Mesodermal cell (in vitro differentiated cells): ENCODE results near the gene BST1.

Experiments used
- H3K27ac ChIP-seq: 2 replicates; pipeline ENCODE4 v1.7.0; 2013; ENCODE audit warnings: mild to moderate bottlenecking, low read depth, low read length, moderate library complexity; ENCODE audit not compliant: severe bottlenecking
- H3K36me3 ChIP-seq: 2 replicates; pipeline ENCODE4 v1.7.1; 2013; ENCODE audit warnings: mild to moderate bottlenecking, low read length, moderate library complexity; ENCODE audit not compliant: control insufficient read depth, insufficient read depth
- H3K4me1 ChIP-seq: one replicate; pipeline ENCODE4 v1.7.1; 2013; ENCODE audit warnings: mild to moderate bottlenecking, low read length; ENCODE audit not compliant: insufficient read depth, control insufficient read depth, poor library complexity, severe bottlenecking
- H3K4me3 ChIP-seq: 2 replicates; pipeline ENCODE4 v1.7.0; 2013; ENCODE audit warnings: low read length, control low read depth, mild to moderate bottlenecking; ENCODE audit not compliant: insufficient read depth, poor library complexity, severe bottlenecking; ENCODE audit errors: extremely low read depth
- H3K9me3 ChIP-seq: 2 replicates; pipeline ENCODE4 v1.7.1; 2013; ENCODE audit warnings: mild to moderate bottlenecking, low read length, moderate library complexity; ENCODE audit not compliant: control insufficient read depth
- WGBS, 2 experiments: methylation state at CpG; one replicate each; pipeline ENCODE4 v1.1.5; 2013; ENCODE audit warnings: missing lambda C conversion rate in 2 of 2; ENCODE audit not compliant: insufficient coverage in 2 of 2; 5-methylcytosine and 5-hydroxymethylcytosine counted together

BST1 gene

DNA sequence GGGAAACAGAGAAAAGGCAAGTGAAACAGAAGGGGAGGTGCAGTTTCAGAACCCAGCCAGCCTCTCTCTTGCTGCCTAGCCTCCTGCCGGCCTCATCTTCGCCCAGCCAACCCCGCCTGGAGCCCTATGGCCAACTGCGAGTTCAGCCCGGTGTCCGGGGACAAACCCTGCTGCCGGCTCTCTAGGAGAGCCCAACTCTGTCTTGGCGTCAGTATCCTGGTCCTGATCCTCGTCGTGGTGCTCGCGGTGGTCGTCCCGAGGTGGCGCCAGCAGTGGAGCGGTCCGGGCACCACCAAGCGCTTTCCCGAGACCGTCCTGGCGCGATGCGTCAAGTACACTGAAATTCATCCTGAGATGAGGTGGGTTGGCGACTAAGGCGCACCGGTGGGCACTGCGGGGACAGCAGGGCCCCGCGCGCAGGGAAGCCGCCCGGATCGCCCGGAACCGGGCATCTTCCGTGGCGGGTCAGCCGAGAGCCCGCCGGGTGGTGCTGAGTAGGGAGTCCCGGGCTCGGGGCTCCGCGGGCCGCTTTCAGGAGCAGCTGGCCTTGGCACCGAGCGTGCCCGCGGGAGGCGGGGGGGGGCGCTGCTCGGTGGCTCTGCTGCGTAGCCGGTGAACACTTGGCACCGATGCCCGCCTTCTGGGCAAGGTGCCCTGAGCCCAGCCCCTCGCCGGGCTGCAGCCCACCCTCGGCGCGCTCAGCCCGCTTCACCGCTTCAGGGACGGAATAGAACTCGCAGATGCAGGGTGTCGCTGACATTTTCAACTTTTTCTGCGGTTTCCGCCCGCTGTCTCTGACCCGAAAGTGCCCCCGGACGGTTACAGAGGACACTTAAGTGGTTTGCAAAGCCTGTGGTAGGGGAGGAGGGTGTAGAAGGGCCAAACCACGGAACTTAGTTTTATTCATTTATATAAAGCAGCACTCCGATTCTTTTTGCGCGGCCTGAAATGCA, 75.7 kb downstream of the BST1 start, which contains the start of gene CD38:
Gene CD38 (plus strand): TSS at position 40 of the 953 bp plus-strand sequence. CDS start 87 bp downstream, at position 127.
- Histone ChIP-seq H3K4me3 (peak within 1 kb of the TSS; percentile 41), H3K9me3 (no peaks in the 10 kb centered on the region), H3K4me1 (peaks cover 5% of the 10 kb centered on the region), H3K27ac (no peak within 1 kb of the TSS), H3K36me3 (no peaks in the 10 kb centered on the region)
- 1 to 2% methylated on average over 48 to 66 of the region's 76 CpGs for WGBS, 2 experiments

DNA sequence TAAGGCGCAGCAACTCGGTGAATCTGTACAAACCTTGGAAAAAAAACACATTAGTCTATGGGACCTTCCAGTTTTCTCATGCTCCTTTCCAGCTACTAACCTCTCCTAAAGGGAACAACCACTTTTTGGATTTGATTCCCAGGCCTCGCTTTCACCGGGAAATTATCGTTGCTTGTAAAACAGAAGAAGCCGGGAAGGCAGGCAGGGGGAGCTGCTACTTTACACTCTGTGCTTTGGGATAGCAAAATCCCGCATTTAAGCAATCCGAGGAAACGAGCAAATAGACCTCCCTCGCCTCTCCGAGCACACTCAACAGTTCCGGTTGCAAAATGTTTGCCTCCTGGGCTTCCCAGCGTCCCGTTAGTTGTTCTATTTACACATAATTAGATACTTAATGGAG, 76.4 kb downstream of the BST1 start:
- Histone ChIP-seq H3K36me3 (no peaks in the 10 kb centered on the region), H3K9me3 (no peaks in the 10 kb centered on the region), H3K4me1 (peaks cover 5% of the 10 kb centered on the region), H3K4me3 (peak overlapping the region; percentile 41), H3K27ac (no peak overlapping the region)
- WGBS, 2 experiments = 0 to 2% methylated on average over 8 to 9 of the region's 14 CpGs

DNA sequence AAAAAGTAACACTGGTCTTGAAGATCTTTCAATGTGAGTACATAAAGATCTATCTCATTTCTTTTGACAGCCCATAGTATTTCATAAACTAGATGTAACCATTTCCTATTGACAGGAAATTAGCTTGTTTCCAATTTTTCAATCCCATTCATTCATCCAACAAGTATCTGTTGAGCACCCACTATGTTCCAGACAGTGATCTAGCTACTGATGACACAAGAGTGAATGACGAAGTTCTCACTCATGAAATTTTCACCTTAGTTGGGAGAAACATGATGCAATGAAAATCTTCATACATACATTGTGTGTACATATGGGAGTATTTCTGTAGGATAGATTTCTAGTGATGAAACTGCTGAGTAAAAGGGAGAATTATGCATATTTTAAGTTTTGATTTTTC, 76.9 kb downstream of the BST1 start:
- Histone ChIP-seq H3K27ac (no peak overlapping the region), H3K36me3 (no peaks in the 10 kb centered on the region), H3K4me1 (peaks cover 5% of the 10 kb centered on the region), H3K4me3 (no peak overlapping the region), H3K9me3 (no peaks in the 10 kb centered on the region)
- WGBS, 2 experiments = no CpG with 5 or more reads among the region's 1 CpG

DNA sequence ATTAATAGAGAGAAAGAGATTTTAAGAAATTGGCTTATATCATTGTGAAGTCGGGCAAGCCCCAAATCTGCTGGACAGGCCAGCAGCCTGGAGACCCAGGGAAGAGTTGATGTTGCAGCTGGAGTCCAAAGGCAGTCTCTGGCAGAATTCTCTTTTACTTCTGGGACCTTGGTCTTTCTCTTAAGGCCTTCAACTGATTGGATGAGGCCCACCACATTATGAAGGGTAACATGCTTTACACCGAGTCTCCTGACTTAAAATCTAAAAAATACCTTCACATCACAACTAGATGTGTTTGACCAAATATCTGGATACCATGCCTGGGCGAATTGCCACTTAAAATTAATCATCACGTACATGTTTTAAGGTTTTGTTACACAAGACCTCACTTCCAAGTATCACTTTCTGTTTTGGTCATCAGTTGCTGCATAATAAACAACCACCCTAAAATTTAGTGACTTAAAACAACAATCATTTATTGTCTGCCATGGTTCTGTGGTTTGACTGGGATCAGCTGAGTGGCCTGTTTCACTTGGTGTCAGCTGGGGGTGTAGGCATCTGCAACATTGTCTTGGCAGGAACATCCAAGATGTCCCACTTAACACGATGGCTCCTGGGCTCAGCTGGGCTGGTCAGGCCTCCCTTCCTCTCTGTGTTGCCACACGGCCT, 78.7 kb downstream of the BST1 start:
- no peaks in the 10 kb centered on the region for H3K36me3 ChIP-seq
- H3K27ac ChIP-seq = no peak overlapping the region
- H3K4me3 ChIP-seq = no peak overlapping the region
- peaks cover 5% of the 10 kb centered on the region for H3K4me1 ChIP-seq
- H3K9me3 ChIP-seq = no peaks in the 10 kb centered on the region
- WGBS, 2 experiments = 79 to 86% methylated on average over 6 of the region's 6 CpGs
